Hematopoietic multipotent progenitor cell (in vitro differentiated cells): Measurements from ENCODE around the gene NUP160. TPM values are rescaled to one million over a fixed set of nuclear protein-coding genes. Genes with fewer than 3 reads are reported as not detected.

Source experiments
- DNase-seq, 3 donors: peaks; one replicate each; pipeline ENCODE4 v3.0.0-alpha.2; 2011 to 2015; ENCODE audit warnings: low read depth in 2 of 3, low spot score in 2 of 3
- small RNA-seq: library from RNA; depleted of rRNA; stranded (forward); fragments of <200 nt; gene quantifications from one replicate; pipeline ENCODE3, GENCODE V24; 2012
- total RNA-seq: library from RNA; depleted of rRNA; stranded (reverse); fragments of >200 nt; gene quantifications from one replicate; pipeline ENCODE4 v1.2.3, GENCODE V29; 2012

Gene NUP160
- total RNA-seq, 1 donor, result 33.7 TPM

DNA sequence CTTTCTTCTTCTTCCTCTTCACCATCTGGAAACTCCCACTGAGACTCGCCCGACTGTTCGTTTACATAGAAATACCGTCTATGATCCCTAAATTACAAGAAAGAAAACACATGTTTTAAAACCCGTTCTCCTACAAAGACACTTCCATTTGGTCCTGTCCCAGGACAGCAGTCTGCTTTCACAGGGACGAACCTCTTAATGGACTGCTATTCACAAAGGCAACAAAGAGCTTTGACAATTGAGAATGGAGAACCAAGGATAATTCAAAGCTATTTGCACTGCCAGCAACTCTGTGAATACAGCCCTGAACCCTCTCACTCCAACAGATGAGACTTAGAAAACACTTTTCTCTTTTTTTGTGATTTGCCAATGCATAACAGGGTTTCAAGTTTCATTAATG is 116.7 kb downstream of the NUP160 start:
- no peak for DNase-seq

Small RNA genes lying within 50 kb of the gene (small RNA-seq; reads per million reads assigned to genes)
- gene AC021443.1 (not detected), gene RF00019 (not detected), gene RNA5SP340 (not detected)

Other genes starting within 250 kb of the NUP160 start
- gene MTCH2, start 205.8 kb downstream of the NUP160 start, total RNA-seq, result 39.3 TPM
- 1.9 TPM for gene AGBL2, start 133.0 kb downstream of the NUP160 start, total RNA-seq
- 101 TPM for gene FNBP4, start 81.0 kb downstream of the NUP160 start, total RNA-seq
- gene PTPRJ, start 132.2 kb upstream of the NUP160 start, total RNA-seq, result 2.2 TPM